ENCODE results near the gene B3GNT8. TPM values are rescaled to one million over a fixed set of nuclear protein-coding genes. Genes with fewer than 3 reads are reported as not detected.
A peak's percentile ranks its signal among the peaks of the same experiment; 100 is the strongest.

Gene B3GNT8
- total and polyA plus RNA-seq, 2 experiments from 2014 or later, result 0.71 to 1.8 TPM

DNA sequence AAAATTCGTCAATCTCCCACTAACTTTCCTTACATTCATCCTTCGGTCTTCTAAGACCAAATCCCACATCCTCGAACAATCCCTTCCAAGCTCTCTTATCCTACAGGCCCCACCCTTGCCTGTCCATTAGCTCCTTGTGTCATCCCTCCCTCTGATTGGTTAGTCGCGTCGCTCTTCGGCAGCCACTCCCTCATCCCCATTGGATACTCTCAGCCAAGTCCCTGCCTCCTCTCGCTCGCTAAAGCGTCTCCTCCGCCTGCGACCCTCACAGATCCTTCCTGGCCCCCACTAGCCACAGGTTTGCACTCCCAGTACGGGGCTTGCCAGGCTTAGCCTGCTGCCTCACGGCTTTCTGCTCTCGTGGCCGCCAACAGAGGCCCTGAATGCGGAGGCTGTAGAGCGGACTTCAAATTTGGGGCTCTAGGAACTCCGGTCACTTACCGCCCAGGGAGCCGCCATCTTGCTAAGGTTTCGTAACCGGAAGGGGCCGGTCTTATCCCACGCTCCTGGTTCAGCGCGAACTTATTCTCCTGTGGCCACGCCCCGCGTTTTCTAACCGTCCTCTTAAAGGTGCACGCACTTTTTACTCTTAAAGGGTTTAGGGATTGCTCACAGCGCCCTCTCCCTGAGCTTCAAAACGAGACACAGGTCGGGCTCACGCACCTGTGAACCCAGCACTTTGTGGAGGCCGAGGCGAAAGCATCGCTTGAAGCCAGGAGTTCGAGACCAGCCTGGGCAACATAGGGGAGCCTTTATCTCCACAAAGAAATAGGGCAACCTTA, 12.5 kb upstream of the B3GNT8 start, which contains the start of gene DMAC2:
DMAC2 (minus strand) TSS at position 472 of the 782 bp plus-strand sequence; CDS start at position 459, 13 bp downstream.
- Mint-ChIP-seq H3K4me3 (no peak within 1 kb of the TSS; the same call in 2 of the 3 replicates), H3K4me1 (peaks cover 18% of the 10 kb centered on the region), H3K27ac (peak within 1 kb of the TSS; percentile 61; the same call in 1 of the 2 replicates), H3K36me3 (ENCODE audit: low read depth) (peaks cover 14% of the 10 kb centered on the region), H3K9me3 (peaks cover 3% of the 10 kb centered on the region; the same call in 2 of the 3 replicates), H3K27me3 (ENCODE audit: insufficient read depth, low read depth, poor library complexity) (peaks cover 4% of the 10 kb centered on the region)
- TF ChIP-seq POLR2AphosphoS5 (IDR thresholded peaks at IDR 0.05; ENCODE audit: low read depth), result peak; percentile 81
- TF ChIP-seq, protein P1, sequence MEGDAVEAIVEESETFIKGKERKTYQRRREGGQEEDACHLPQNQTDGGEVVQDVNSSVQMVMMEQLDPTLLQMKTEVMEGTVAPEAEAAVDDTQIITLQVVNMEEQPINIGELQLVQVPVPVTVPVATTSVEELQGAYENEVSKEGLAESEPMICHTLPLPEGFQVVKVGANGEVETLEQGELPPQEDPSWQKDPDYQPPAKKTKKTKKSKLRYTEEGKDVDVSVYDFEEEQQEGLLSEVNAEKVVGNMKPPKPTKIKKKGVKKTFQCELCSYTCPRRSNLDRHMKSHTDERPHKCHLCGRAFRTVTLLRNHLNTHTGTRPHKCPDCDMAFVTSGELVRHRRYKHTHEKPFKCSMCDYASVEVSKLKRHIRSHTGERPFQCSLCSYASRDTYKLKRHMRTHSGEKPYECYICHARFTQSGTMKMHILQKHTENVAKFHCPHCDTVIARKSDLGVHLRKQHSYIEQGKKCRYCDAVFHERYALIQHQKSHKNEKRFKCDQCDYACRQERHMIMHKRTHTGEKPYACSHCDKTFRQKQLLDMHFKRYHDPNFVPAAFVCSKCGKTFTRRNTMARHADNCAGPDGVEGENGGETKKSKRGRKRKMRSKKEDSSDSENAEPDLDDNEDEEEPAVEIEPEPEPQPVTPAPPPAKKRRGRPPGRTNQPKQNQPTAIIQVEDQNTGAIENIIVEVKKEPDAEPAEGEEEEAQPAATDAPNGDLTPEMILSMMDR (conservative IDR thresholded peaks at IDR 0.05; ENCODE audit: low read depth in 2 of 2), result peak; percentile 60 to 80
- peak; percentile 36; the same call in 1 of the 2 replicates for TF ChIP-seq CREB1 (CRISPR knock-in tag; IDR thresholded peaks at IDR 0.05; ENCODE audit: low read depth)
- no peak for TF ChIP-seq EZH2phosphoT487 (IDR thresholded peaks at IDR 0.05; ENCODE audit: unreplicated experiment)
- TF ChIP-seq, protein P2, sequence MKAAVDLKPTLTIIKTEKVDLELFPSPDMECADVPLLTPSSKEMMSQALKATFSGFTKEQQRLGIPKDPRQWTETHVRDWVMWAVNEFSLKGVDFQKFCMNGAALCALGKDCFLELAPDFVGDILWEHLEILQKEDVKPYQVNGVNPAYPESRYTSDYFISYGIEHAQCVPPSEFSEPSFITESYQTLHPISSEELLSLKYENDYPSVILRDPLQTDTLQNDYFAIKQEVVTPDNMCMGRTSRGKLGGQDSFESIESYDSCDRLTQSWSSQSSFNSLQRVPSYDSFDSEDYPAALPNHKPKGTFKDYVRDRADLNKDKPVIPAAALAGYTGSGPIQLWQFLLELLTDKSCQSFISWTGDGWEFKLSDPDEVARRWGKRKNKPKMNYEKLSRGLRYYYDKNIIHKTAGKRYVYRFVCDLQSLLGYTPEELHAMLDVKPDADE (IDR thresholded peaks at IDR 0.05), result peak; percentile 62
- no peak for TF ChIP-seq JUNB (IDR thresholded peaks at IDR 0.05; ENCODE audit: unreplicated experiment)
- Histone ChIP-seq H3K27ac (ENCODE audit: low read depth) (peak within 1 kb of the TSS; percentile 65), H3K4me2 (peak within 1 kb of the TSS; percentile 72), H2AFZ (no peak within 1 kb of the TSS), H3F3A (replicated peaks; ENCODE audit: low read depth) (no peaks in the 10 kb centered on the region), H3K79me2 (replicated peaks; ENCODE audit: insufficient read depth) (peaks cover 9% of the 10 kb centered on the region), H3K4me3 (peak within 1 kb of the TSS; percentile 63), H3K9me2 (ENCODE audit: insufficient read depth) (no peaks in the 10 kb centered on the region), H3K36me3 (ENCODE audit: insufficient read depth) (no peaks in the 10 kb centered on the region), H3K4me1 (ENCODE audit: insufficient read depth) (peaks cover 8% of the 10 kb centered on the region), H4K20me1 (replicated peaks; ENCODE audit: insufficient read depth) (no peaks in the 10 kb centered on the region; the same call in 1 of the 2 replicates), H3K27me3 (ENCODE audit: insufficient read depth) (no peaks in the 10 kb centered on the region)
- peak; percentile 100 for DNase-seq (ENCODE audit: low spot score)
- ATAC-seq, result peak; percentile 98

DNA sequence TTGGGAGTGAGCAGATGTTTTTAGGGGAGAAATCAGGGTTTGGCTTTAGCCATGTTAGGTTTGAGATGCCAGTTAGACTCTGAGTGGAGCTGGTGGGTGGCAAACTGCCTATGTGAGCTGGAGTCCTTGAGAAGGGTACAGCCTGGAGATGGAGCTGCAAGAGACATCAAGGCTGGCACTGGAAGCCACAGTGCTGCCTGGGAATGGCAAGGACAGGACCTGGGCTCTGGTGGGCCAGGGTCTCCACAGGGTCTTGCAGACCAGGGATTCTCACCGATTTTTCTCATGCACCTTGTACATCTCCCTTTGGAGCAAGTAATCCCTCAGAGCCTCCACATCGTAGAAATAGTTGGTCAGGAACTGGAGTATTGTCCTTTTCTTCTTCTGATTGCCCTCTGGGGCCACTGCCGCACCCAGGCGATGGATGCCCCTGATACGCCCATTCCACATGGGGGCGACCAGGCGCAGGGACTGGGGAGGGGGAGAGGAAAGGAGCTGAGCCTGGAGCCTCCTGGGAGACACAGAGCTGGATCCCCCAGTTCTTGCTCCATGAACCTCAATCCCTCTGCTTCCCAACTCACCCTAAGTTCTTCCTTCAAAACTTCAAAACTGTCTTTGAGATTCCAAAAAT, 10.9 kb upstream of the B3GNT8 start:
- no peak overlapping the region for H3K4me3 ChIP-seq
- no peaks in the 10 kb centered on the region for H3K36me3 ChIP-seq (ENCODE audit: insufficient read depth)
- Mint-ChIP-seq H3K4me3 (peak overlapping the region; percentile 43; the same call in 1 of the 3 replicates), H3K36me3 (ENCODE audit: low read depth) (peaks cover 17% of the 10 kb centered on the region), H3K9me3 (peaks cover 3% of the 10 kb centered on the region; the same call in 2 of the 3 replicates), H3K4me1 (peaks cover 5% of the 10 kb centered on the region; the same call in 2 of the 3 replicates), H3K27me3 (ENCODE audit: insufficient read depth, low read depth, poor library complexity) (peaks cover 4% of the 10 kb centered on the region), H3K27ac (no peak overlapping the region)
- peaks cover 9% of the 10 kb centered on the region for H3K79me2 ChIP-seq (replicated peaks; ENCODE audit: insufficient read depth)
- H3K27me3 ChIP-seq (ENCODE audit: insufficient read depth), result no peaks in the 10 kb centered on the region
- no peak overlapping the region for H2AFZ ChIP-seq
- H3F3A ChIP-seq (replicated peaks; ENCODE audit: low read depth), result no peaks in the 10 kb centered on the region
- no peaks in the 10 kb centered on the region; the same call in 1 of the 2 replicates for H4K20me1 ChIP-seq (replicated peaks; ENCODE audit: insufficient read depth)
- H3K4me1 ChIP-seq (ENCODE audit: insufficient read depth), result peaks cover 8% of the 10 kb centered on the region
- no peak for DNase-seq (ENCODE audit: low spot score)
- no peak overlapping the region for H3K27ac ChIP-seq (ENCODE audit: low read depth)
- H3K9me2 ChIP-seq (ENCODE audit: insufficient read depth), result no peaks in the 10 kb centered on the region
- H3K4me2 ChIP-seq, result peak overlapping the region; percentile 72; the same call in 1 of the 2 replicates
- ATAC-seq, result no peak
- no peak for TF ChIP-seq EZH2 (IDR thresholded peaks at IDR 0.05; ENCODE audit: low read depth, unreplicated experiment)
- TF ChIP-seq, protein P1 (conservative IDR thresholded peaks at IDR 0.05; ENCODE audit: low read depth in 2 of 2), result peak in 1 of 2 experiments; percentile 35; a peak in 1 of 4 replicates

Data from GM23338 (cell line).